Body of pancreas (tissue), 4 donors: ENCODE results near the gene SOX5.

ENCODE experiments used
- CTCF ChIP-seq, 7 experiments: fragments of 450-650 bp in 4 of 7; fragments of 200-600 bp in 3 of 7; sonication (generic) in 3 of 7; IDR thresholded peaks; one replicate each; pipeline ENCODE4 v1.5.1; 2016 to 2019; ENCODE audit warnings: antibody characterized with exemption in 7 of 7
- POLR2A ChIP-seq, 3 donors: fragments of 450-650 bp; IDR thresholded peaks; one replicate each; pipeline ENCODE4 v1.6.1; 2016; ENCODE audit warnings: antibody characterized with exemption in 3 of 3, mild to moderate bottlenecking in 2 of 3

DNA sequence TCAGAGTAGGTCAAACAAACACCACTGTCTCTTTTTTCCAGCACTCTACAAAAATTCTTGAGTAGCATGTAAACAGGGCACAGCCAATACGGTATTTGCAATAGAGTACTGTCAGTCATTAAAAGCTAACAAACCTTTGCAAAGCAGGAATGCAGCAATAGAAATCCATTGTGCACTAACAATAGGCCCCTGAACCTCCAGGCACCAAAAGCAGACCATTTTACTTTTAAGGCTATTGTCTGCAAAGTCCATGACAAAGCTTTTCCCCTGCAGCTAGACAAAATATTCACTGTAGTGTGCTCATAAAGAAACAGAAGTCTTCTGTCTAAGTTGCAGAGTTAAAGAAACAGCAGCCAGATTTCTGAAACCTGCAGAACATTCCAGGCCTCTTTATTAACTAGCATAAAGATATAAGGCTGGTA, 191.9 kb downstream of the SOX5 start:
- TF ChIP-seq POLR2A (IDR thresholded peaks at IDR 0.05) (no peak), CTCF (IDR thresholded peaks at IDR 0.05) (no peak)
